GM18858 (cell line): ENCODE data around the gene STAB2.

Experiments used
- ATAC-seq: cut with Tn5 transposase; IDR thresholded peaks from one replicate; pipeline ENCODE4 v1.9.1; 2021; ENCODE audit not compliant: unreplicated experiment

STAB2 gene

GRCh38 chr12:103686026-103686425, 99.0 kb downstream of the STAB2 start:
- ATAC-seq = no peak

- ATAC-seq = no peak
Measured at GRCh38 chr12:103687253-103687652, 100.2 kb downstream of the STAB2 start.

- no peak for ATAC-seq
Measured at GRCh38 chr12:103688376-103689063, 101.4 kb downstream of the STAB2 start.

GRCh38 chr12:103690426-103690825, 103.4 kb downstream of the STAB2 start:
- ATAC-seq = no peak

- no peak for ATAC-seq
Measured at GRCh38 chr12:103691063-103691462, 104.0 kb downstream of the STAB2 start.

GRCh38 chr12:103696101-103696500, 109.0 kb downstream of the STAB2 start:
- no peak for ATAC-seq

GRCh38 chr12:103697971-103698751, 111.1 kb downstream of the STAB2 start:
- no peak for ATAC-seq

GRCh38 chr12:103698752-103699560, 111.9 kb downstream of the STAB2 start:
- ATAC-seq = no peak

GRCh38 chr12:103705098-103705497, 118.0 kb downstream of the STAB2 start:
- ATAC-seq = no peak

GRCh38 chr12:103705927-103706326, 118.9 kb downstream of the STAB2 start:
- ATAC-seq = no peak

- ATAC-seq = no peak
Measured at GRCh38 chr12:103707446-103707845, 120.4 kb downstream of the STAB2 start.

- ATAC-seq = no peak
Measured at GRCh38 chr12:103710544-103710943, 123.5 kb downstream of the STAB2 start.

- no peak for ATAC-seq
Measured at GRCh38 chr12:103712216-103712615, 125.1 kb downstream of the STAB2 start.

GRCh38 chr12:103715494-103715893, 128.4 kb downstream of the STAB2 start:
- ATAC-seq = no peak

GRCh38 chr12:103716517-103717196, 129.6 kb downstream of the STAB2 start:
- no peak for ATAC-seq

GRCh38 chr12:103725398-103725797, 138.3 kb downstream of the STAB2 start:
- ATAC-seq = no peak

GRCh38 chr12:103727638-103728037, 140.6 kb downstream of the STAB2 start:
- ATAC-seq = no peak

GRCh38 chr12:103728323-103728722, 141.2 kb downstream of the STAB2 start:
- no peak for ATAC-seq

- no peak for ATAC-seq
Measured at GRCh38 chr12:103729499-103729898, 142.4 kb downstream of the STAB2 start.

- no peak for ATAC-seq
Measured at GRCh38 chr12:103731539-103731938, 144.5 kb downstream of the STAB2 start.

GRCh38 chr12:103734863-103735262, 147.8 kb downstream of the STAB2 start:
- ATAC-seq = no peak
